HG03095 (cell line): ENCODE data around the gene AASS.

Source experiments
- ATAC-seq: cut with Tn5 transposase; IDR thresholded peaks from one replicate; pipeline ENCODE4 v1.9.1; 2021; ENCODE audit warnings: moderate library complexity; ENCODE audit not compliant: unreplicated experiment

AASS gene

DNA sequence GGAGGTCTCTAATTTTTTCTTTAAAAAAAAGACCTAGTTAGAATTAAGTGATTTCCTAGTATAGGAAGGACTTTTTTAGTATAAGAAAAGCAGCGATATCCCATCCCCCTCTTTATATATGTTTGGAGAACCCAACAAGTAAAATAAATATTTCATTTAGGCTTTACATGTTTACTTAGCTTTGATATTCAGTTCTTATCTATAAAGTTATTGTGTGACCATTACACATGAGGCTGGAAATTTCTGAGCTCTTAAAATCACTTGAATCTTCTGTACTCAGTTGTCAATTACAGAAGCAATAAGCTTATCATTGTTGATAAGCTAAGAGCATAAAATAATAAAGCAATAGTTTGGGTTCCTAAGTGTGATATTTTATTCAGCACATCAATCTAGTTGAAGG lies 89.7 kb downstream of the AASS start:
- ATAC-seq: no peak

DNA sequence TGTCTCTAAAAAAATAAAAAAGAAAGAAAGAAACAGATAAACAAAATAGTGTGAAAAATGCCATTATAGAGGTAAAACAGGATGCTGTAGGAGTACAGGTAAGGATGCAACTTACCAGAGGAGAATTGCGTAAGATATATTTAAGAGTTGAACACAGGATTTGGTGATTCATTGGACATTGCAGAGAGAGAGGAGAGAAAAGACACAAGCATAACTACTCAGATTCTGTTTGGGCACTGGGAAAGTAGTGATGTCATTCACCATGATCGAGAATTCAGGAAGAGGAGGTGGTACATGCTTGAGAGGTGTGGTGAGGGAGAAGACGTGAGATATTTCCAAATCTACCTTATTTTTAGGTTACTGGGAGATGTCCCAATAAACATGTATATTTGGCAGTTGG lies 97.6 kb downstream of the AASS start:
- no peak for ATAC-seq

DNA sequence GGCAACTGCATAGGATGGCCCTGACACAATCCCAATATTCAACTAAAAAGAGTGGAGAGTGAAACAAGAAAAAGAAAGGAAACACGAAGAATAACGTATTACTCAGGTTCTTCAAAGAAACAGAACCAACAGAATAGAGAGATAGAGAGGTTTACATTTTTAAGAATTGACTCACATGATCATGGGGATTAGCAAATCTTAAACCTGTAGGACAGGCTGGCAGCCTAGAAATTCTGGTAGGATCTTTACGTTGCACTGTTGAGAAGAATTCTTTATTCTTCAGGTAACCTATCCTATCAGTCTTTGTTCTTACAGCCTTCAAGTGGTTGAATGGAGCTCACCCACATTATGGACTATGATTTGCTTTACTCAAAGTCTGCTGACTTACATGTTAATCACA lies 103.9 kb downstream of the AASS start:
- no peak for ATAC-seq

DNA sequence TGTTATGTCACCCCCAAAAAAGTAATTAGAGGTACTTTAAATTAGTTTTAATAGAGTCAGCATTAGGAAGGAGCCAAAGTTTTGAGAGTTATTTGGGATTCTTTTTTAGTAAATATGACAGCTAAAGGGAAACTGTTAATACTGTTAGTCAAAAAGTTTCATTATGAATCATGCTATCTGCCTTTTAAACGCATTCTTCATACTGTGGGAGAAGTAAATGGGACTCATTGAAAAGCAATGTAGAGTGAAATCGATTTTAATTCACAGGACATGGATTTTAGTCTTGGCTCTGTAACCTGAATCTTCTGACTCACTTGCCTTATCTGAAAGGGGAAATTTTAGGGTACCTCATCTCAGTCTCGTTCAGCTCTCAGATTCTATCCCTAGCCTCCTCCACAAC lies 105.1 kb downstream of the AASS start:
- no peak for ATAC-seq

DNA sequence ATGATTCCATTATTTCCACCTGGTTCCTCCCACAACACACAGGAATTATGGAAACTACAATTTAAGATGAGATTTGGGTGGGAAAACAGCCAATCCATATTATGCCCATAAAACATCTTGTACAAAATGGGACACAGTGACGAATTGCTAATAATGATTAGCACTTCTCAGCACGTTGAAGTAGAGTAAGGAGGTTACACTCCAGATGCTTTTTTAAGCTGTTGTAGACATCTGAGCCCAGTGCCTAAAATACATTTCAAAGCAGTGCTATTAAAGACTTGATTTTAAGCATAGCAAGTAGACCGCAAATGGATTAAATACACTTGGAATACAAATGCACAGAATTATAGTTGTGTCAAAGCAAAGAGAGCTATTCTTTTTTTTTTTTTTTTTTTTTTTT lies 105.9 kb downstream of the AASS start:
- no peak for ATAC-seq

DNA sequence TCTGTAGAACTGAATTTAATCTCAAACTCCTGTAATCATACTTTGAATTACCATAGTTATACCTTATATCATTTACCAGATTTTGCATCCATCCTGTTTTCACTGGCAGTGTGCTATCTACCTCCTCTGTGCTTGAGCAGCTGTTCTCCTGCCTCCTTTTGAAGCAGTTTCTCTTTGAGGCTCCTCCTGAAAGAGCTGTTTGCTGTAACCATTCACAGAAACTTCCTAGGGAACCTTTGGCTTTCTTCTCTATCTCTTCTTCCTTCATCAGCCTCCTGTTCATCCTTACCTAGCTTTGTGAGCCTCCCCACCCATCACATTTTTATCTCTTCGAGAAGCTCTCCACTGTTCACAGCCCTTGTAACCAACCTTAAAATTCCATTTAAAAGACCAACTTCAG lies 108.2 kb downstream of the AASS start:
- ATAC-seq: no peak

DNA sequence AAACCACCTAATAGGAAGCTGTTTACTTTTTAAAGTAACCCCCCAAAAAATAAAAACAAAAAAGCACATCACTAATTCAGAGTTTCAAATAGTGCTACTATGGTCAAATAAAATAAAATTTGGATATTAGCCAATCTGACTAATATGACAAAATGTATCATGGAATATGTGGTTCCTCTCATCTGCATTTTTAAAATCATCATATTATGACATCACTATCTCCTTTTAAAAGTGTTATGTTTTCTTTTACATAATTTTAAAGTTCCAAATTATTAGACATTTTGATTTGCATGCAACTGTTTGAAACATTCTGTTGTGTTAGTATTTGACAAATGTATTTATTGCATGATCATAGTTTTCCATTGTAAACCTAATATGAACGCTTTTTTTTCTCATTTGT lies 110.4 kb downstream of the AASS start:
- ATAC-seq: no peak

DNA sequence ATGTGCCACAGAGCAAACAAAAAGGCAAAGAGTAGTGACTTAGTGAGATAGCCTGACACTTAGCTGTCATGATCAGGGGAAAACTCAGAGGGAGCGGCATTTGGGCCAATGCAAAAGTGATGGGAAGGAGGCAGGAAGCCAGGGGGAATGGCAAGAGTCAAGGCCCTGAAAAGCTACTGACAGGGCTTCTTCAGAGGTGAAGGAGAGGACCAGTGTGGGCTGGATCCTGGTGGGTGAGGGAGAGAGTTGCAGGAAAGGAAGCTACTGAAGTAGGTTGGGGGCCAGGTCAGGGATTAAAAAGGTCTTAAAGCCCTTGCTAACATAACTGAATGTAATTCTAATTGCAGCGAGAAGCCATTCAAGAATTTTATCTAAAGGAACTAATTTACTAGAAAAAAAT lies 117.0 kb downstream of the AASS start:
- ATAC-seq: no peak
